Measurements from ENCODE around the gene CRB2. TPM values are rescaled to one million over a fixed set of nuclear protein-coding genes. Genes with fewer than 3 reads are reported as not detected.
"Not testable (repeated sequence)": the region's sequence is repeated elsewhere in the genome, so short reads cannot be mapped to it uniquely, and the experiment has no call there.

Gene CRB2
- total and polyA plus RNA-seq, 8 donors, result 0.02 to 0.08 TPM; not detected in 6

- 89 to 91% methylated on average over 5 of the region's 5 CpGs for WGBS, 2 donors
- peak in 1 of 4 donors; percentile 33 for ATAC-seq
- no peaks in the 10 kb centered on the region for H3K27me3 ChIP-seq
- intact Hi-C loops (cut with DNase I), result no loop called here
- H3K36me3 ChIP-seq, result no peaks in the 10 kb centered on the region
- H3K9me3 ChIP-seq, result no peaks in the 10 kb centered on the region
- H3K4me3 ChIP-seq, result no peak overlapping the region
- no peak overlapping the region for H3K27ac ChIP-seq
- no peak for TF ChIP-seq CTCF (IDR thresholded peaks at IDR 0.05)
- FAIRE-seq, result no peak
- no peak for DNase-seq
- peaks cover 6 to 11% (median 6%) of the 10 kb centered on the region in 3 donors for H3K4me1 ChIP-seq
Observed at GRCh38 chr9:123326662-123327093, 29.3 kb upstream of the CRB2 start.

- TF ChIP-seq CTCF (IDR thresholded peaks at IDR 0.05), result no peak
- peak; percentile 90 to 95 (median 92) for ATAC-seq
- H3K27me3 ChIP-seq, result no peaks in the 10 kb centered on the region
- intact Hi-C loops (cut with DNase I), result no loop called here
- peak overlapping the region; percentile 61 to 77 (median 67) for H3K27ac ChIP-seq
- H3K4me1 ChIP-seq, result peaks cover 6 to 11% (median 6%) of the 10 kb centered on the region in 3 donors
- peak in 5 of 6 donors; percentile 74 to 83 (median 82) for DNase-seq
- no peaks in the 10 kb centered on the region for H3K36me3 ChIP-seq
- no peaks in the 10 kb centered on the region for H3K9me3 ChIP-seq
- no peak for FAIRE-seq
- 16 to 17% methylated on average over 8 of the region's 8 CpGs for WGBS, 2 donors
- no peak overlapping the region for H3K4me3 ChIP-seq
Observed at GRCh38 chr9:123327697-123328100, 28.3 kb upstream of the CRB2 start.

- FAIRE-seq (no peak), ATAC-seq (peak in 2 of 4 donors; percentile 14 to 15), DNase-seq (peak in 1 of 6 donors; percentile 39)
- WGBS, 2 donors, result 81 to 85% methylated on average over 6 of the region's 6 CpGs
- no peak overlapping the region for H3K27ac ChIP-seq
- H3K4me3 ChIP-seq, result no peak overlapping the region
- no peaks in the 10 kb centered on the region for H3K9me3 ChIP-seq
- H3K36me3 ChIP-seq, result no peaks in the 10 kb centered on the region
- peaks cover 6 to 11% (median 6%) of the 10 kb centered on the region in 3 donors for H3K4me1 ChIP-seq
- no peak for TF ChIP-seq CTCF (IDR thresholded peaks at IDR 0.05)
- no peaks in the 10 kb centered on the region for H3K27me3 ChIP-seq
- intact Hi-C loops (cut with DNase I), result no loop called here
Observed at GRCh38 chr9:123329329-123329955, 26.6 kb upstream of the CRB2 start.

GRCh38 chr9:123331346-123332060 is 24.5 kb upstream of the CRB2 start:
- Histone ChIP-seq H3K27ac (no peak overlapping the region), H3K9me3 (no peaks in the 10 kb centered on the region), H3K4me1 (peaks cover 6 to 11% (median 6%) of the 10 kb centered on the region in 3 donors), H3K4me3 (no peak overlapping the region), H3K36me3 (no peaks in the 10 kb centered on the region), H3K27me3 (no peaks in the 10 kb centered on the region)
- FAIRE-seq (no peak), ATAC-seq (no peak), DNase-seq (no peak)
- 89 to 93% methylated on average over 15 of the region's 15 CpGs for WGBS, 2 donors
- intact Hi-C loops (cut with DNase I), result no loop called here
- no peak for TF ChIP-seq CTCF (IDR thresholded peaks at IDR 0.05)

- H3K27ac ChIP-seq, result not testable (repeated sequence)
Observed at GRCh38 chr9:123333058-123333669, 22.8 kb upstream of the CRB2 start.

More at GRCh38 chr9:123333058-123333669, 22.8 kb upstream of the CRB2 start:
- H3K9me3 ChIP-seq; H3K36me3 ChIP-seq; DNase-seq; H3K27me3 ChIP-seq; intact Hi-C loops (cut with DNase I); FAIRE-seq; H3K4me3 ChIP-seq; H3K4me1 ChIP-seq: not testable (repeated sequence)
- peak in 3 of 4 donors; percentile 28 to 49 (median 39) for ATAC-seq
- 57 to 66% methylated on average over 8 of the region's 8 CpGs for WGBS, 2 donors
